GM18861 (cell line): ENCODE data around the gene COL25A1.
"Not testable (repeated sequence)": the region's sequence is repeated elsewhere in the genome, so short reads cannot be mapped to it uniquely, and the experiment has no call there.

Source experiments
- ATAC-seq: cut with Tn5 transposase; IDR thresholded peaks from one replicate; pipeline ENCODE4 v1.9.1; 2021; ENCODE audit not compliant: unreplicated experiment

The COL25A1 gene

DNA sequence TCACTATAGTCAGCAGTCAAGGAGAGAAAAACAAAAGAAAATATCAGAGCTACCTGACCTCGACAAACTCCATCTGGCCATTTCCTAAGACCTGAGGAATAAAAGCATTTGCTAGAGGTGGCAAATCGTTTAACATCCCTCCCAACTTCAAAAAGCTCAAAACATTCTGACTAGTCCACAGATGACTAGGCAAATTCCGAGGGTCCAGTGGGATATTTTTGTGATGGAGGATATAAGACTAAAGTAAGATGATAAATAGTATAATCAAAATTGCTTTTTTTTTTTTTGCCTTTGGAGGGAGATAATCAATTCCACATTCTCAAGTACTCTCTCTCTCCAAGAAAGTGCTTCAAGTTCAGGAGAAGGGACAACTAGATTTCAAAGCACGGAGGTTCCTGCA is 420.5 kb downstream of the COL25A1 start:
- no peak for ATAC-seq

DNA sequence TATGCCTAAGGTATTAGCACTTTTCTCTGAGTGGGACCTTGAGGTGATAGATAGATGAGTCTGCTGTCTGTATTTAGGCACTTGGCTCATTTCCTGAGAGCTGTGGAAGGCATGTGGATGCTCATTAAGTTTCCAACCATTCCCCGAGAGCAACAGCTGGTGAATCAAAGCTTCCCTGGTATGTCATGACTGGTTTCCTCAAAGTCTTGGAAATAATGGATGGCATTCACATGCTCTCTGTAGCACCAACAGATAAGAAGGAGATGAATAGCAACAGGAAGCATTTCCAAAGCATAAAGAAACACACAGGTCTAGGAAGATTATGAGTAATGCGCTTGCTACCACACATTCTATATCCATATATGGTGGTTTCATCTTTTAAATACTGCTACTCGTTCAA is 421.3 kb downstream of the COL25A1 start:
- ATAC-seq = no peak

DNA sequence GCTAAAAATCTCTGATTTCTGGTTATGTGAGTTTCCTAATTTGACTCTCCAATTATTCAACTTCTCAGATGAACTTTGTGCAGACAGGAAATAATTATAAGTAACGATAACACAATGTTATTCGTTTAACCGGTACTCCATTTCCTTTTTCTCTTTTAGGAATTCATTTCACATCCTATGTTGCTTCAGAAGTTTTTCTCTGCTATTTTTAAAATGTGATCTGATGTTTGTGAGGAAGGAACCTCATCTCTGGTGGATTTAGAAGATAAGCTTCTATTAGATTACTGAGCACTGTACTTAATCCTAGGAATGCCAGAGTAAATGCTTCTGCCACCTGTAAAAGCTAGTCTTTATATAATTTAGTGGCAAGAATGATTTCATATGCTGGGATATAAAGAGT is 423.7 kb downstream of the COL25A1 start:
- no peak for ATAC-seq

DNA sequence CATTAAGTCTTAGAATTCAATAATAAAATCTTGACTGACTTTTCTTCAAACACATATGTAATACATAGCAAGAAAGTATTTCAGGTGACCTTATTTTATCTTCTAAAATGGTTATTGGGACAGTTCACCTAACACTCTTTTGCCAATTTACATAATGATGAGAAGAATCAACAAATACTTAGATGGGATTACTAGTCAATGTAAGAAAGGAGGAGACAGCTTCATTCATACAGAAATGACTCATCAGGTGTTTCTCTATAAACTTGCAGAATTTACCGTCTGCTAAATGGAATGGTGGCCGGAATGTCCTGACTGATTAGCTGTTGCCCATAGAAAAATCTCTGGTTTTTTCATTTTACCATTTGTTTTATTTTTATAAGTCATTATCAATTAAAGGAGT is 424.6 kb downstream of the COL25A1 start:
- ATAC-seq = no peak

DNA sequence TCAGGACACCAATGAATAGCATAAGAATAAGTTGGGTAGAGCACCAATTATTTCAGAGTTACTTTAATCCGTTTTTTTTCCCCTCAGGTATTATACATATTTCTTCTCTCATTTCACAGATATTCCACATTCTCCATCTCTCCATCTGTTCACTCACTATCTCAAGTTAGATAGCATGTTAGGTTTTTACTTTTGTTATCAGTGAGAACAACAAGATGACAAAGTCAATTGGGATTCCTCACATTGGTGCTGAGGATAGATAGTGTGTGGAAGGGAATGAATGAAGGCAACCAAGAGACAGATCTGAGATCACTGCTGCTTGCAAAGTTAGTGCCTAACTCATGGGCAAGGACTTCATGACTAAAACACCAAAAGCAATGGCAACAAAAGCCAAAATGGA is 427.7 kb downstream of the COL25A1 start:
- ATAC-seq = no peak

DNA sequence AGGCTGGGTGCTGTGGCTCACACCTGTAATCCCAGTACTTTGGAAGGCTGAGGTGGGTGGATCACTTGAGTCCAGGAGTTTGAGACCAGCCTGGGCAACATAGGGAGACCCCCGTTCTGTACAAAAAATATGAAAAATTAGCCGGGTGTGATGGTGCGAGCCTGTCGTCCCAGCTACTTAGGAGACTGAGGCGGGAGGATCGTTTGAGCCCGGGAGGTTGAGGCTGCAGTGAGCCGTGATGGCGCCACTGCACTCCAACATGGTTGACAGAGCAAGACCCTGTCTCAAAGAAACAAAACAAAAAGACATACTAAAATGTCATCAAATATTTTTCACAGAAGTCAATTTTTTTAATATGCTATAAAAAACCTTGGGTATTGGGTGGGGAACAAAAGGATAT is 432.5 kb downstream of the COL25A1 start:
- not testable (repeated sequence) for ATAC-seq

DNA sequence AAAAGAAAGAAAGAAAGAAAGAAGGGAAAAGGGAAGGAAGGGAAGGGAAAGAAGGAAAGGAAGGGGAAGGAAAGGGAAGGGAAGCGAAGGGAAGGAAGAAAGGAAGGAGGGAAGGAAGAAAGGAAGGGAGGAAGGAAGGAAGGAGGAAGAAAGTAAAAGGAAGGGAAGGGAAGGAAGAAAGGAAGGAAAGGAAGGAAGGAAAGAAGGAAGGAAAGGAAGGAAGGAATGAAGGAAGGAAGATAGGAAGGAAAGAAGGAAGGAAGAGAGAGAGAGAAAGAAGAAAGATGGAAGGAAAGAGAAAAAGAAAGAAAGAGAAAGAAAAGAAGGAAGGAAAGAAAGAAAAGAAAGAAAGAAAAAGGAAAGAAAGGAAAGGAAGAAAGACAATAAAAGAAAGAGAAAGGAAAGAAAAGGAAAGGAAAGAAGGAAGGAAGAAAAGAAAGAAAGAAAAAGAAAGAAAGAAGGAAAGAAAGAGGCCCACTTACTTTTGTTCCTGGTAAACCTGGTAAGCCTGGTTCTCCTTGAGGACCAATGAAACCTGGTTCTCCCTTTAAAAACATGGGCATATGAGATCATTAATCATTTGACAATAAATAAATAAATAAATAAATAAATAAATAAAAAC is 433.7 kb downstream of the COL25A1 start:
- ATAC-seq = no peak

DNA sequence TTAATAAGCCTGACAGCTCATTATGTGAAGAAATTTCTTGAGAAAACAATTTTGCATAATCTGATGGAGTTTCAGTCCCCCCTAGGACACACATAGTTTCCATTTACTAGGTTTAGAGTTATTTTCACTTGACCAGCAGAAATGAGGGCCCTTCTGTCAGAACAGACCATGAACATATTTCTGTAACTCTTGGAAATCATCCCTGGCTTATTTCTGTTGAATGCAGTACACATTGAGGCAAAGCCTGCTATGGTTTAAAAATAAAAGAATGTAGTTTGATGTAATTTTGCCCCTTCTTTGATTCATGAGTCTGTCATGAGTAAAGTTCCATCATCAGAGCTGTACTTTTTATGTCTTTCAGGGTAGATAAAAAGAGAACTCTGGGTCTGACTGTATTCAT is 435.0 kb downstream of the COL25A1 start:
- no peak for ATAC-seq

DNA sequence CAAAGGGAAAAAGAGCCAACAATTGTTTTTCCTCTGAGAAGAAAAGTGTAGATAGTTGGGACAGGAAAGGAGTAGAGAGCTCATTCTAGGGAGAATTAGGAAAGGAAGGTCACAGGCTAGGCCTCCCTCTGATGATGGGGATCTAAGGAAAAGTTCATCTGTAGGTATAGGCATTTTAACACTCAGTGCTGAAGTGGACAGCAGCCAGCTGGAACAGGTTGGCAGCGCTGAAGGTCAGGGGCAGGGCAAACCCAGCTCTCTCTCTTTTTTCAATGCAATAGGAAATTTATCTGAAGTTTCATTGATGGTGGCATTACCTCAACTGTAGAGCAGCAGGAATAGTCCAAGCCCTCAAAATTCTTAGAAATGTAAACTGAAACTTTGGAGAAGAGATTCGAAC is 441.1 kb downstream of the COL25A1 start:
- no peak for ATAC-seq

DNA sequence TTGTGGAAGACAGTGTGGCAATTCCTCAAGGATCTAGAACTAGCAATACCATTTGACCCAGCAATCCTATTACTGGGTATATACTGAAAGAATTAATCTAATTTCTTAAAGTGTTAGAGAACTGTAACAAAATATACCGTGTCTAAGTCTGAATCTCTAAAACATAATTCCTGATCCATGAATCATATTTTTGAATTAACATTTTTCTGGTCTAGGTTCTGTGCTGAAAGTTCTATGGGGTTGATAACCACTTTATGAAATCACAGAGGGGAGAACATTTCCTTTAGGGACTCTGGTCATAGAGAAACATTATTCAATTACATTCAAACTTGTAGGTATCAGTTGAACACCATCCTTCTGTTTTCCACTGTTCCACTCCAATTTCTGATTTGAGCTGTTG is 447.7 kb downstream of the COL25A1 start:
- no peak for ATAC-seq

DNA sequence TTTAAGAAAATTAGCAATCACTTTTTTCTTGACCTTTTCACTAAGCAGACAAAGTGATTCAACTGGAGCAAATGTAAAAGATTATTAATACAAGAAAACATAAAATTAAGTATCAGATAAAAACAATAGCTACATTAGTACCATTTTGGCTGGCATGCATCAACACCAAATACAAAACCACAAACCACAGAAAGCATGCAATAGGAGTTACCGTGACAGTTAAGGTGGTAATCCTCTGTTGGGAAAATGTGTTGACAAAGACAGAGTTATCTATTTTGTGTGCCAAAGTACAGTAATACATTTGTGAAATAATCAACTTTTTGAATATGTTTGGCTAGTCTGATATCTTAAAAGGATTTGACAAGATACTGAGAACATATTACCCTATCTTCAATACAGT is 449.8 kb downstream of the COL25A1 start:
- no peak for ATAC-seq

DNA sequence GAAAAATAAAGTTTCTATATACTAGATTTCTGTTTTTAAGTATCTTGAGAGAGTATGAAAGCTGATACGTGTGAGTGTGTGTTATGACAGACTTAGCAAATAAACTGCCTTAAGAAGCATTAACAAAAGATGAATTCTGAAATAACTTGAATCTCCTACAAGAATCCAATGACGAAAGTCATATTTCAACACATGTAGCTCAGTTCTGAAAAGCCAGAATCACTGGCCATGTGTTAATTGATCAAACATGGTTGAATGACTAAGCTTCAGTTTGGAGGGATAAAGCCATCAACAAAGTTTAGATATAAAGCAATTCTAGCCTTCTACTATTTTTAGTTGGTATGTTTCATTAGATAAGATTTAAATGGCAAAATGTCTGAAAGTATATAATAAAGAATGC is 451.1 kb downstream of the COL25A1 start:
- no peak for ATAC-seq

DNA sequence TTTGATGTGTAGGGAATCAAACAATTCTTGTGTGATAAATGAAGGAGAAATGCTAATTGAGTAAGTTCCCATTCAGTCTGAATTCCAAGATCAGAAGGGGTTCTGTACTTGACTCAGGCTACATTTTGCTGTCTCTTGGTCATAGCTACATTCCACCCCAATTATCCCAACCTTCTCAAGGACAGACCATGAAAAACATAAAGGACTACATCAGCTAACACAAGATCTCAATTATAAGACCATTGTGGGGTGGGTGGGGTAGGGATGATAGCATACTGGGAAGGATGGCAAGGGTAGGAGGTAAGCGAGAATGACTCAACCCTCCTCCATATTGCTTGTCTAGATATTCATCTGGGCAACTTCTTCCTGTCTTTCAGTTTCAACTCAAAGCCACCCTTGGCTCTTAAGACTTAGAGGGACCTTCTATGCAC is 452.2 kb downstream of the COL25A1 start:
- no peak for ATAC-seq

DNA sequence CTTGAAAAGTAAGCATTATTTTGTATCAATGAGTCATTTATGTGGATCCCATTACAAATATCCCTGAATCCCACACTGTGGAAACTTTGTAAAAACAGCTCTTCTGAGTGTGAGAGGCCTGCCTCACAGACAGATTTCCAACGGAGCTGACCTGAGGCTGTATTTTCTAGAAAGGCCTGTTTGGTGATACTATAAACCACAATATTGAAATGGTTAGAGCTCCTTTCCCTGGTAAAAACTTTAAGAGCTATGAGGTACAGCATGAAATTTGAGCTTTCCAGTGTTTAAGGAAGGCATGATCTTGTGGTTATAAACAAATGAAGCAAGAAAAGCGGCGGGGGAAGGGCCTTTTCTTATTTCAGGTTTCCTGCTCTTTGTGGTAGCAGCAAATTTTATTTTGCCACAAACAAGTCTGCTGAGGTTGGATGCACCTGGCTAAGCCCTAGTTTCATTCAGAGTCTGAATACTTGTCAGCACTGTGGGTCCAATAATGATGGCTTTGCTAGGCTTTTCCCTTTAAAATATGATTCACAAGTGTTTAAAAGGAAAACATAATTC is 452.8 kb downstream of the COL25A1 start:
- ATAC-seq = peak; percentile 78

DNA sequence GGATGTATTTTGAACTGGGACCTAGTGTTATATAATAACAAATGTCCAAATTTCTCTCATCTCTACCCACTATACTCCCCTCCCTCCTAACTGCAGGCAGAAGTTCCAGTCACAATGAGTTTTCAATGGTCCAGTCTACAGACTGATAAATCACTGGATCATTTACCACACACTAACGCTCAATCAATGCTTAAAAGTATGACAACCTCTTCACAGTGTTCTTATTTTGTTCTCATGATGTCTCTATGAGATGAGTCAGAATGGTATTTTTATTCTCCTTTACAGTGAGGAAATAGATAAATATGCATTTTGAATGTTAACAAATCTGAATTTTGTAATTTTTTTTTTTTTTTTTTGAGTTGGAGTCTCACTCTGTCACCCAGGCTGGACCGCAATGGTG is 455.9 kb downstream of the COL25A1 start:
- no peak for ATAC-seq

DNA sequence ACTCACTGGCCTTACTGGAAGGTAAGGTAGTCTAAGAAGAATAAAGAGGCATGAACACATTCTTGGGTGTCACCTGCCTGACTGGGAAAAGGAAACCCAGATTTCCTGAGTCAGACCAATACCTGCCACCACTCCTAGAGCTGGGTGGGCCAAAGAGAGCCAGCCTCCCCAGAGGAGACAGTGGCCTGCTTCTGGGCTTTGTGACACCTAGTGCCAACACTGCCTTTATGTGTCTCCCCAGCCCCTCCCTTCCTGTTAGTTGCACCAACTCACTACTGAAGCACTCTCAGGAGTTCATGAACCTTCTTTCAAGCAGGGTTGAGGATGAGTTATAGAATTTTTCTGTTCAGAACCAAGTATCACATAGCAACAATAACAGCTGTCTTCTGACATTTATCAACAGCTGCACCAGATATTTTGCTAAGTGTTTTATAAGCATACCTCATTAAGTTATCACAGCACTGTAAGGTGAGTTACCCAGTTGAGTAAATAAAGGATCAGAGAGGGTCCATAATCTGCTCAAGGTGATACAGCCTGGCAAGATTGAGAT is 462.0 kb downstream of the COL25A1 start:
- no peak for ATAC-seq

DNA sequence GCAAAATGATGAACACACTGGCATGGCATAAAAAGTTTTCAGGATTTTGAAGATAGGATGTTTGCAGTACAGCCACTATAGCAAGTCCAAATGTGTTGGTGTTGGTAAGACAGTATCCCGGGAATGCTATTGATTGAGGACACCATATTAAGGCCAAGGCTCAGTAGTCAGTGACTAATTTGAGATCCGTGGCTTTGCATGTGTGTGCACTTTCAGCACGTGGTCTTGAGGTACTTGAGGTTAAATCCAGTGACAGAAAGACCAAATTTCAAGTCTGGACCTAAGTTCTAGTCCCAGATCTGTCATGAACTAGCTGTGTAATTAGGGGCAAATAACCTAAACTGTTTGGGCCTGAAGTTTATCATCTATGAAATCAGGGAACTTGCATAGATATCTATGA is 463.1 kb downstream of the COL25A1 start:
- no peak for ATAC-seq

DNA sequence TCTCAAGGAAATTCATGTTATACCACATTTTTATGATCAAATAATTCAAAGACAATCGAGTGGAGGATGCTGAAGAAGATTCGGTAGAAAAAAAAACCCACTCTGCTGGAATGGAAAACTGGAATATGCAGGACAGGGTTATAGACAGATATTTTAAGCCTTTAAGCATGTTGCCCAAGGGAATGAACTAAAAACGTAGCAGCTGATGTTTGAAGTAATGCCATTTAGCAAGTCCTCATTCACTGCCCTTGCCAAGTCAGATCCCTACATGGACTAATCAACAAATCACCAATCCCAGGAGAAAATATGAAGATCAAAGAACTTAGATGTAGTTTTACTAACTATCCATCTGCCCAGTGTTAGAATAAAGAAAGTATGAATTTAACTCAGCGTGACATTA is 464.0 kb downstream of the COL25A1 start:
- no peak for ATAC-seq

DNA sequence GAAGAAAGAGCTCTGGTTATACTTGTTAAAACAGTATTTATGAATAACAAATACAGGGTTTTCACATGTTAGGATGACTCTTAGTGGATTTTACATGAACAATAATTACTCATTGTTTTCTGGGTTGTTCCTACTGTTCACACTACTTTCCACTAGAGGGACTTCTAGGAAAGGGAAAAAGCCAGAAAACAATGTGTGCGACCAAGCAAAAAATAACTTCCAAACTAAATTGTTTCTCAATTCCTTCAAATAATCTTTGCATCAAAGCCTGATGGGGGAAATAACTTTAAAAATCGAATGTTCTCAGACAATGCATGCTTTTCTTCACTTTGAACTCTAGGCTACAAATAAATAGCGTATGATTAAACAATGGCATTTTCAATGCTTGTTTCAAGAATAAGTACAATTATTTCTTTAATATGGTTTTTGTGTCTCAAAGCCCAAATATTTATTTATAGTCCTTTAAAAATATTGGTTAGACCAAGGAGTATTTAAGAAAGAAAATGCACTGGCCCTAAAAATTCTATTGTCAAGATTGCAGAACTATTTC is 467.5 kb downstream of the COL25A1 start:
- ATAC-seq = no peak

DNA sequence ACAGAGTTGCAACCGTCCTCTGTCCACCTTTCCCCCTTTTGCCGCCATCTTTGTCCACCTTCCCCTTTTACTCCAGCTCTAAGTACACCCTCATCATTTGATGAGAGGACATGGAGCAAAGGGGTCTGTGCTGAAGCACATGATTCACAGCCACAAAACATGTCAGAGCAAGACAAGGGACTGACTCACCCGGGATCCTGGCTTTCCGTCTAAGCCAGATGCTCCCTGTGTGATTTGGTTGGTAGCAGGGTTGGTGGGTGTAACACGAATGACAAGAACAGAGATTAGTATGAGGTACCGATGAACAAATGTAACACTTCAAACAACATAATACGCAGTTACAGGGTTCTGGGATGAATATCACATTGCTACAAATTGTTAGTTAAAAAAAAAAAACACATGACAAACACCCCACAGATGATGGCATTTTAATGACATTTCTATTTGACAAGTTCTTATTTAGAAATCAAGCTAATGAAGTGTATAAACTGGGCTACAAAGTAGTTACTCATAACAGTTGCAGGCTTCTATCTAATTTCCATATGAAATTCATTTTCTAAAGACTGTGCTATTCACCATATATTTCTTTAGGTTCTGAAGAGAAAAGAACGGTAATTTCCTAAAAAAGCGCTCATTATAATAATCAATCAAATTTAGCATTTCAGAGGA is 468.2 kb downstream of the COL25A1 start:
- ATAC-seq = no peak

DNA sequence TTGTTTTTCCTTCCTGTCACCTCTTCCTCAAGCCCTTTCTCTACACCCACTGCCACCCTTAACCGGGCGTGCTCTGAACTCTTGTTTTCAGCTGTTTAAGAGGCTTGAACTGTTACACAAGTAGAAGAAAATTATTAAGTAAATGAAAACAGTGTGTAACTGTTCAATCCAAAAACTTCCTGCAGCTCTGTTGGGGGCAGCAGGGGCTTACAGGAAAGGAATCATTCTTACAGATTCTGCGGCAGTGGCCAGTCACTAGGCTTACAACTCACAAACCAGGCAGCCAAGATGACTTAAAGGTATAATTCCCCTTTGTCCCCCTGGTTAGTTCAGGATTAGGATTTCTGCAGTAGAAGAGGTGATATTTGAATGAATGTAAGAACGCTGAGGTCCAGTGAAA is 469.4 kb downstream of the COL25A1 start:
- no peak for ATAC-seq

DNA sequence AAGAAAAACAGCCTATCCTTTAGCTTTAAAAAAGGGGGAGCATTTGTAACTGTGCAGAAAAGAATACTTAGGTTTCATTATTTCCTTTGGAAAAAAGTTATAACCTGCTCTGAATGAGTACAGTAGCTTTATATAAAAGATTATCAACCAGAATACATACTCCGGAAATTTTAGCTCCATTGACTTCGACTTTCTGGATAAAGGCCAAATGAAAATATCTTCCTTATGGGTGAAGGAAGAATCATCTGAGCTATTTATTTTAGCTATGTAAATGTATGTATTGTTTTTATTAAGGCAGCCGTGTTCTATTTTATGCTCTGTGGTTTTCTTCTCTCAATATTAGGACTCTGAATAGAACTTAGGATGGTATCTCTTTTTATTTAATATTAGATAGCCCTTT is 470.6 kb downstream of the COL25A1 start:
- ATAC-seq = no peak
